ENCODE results near the gene FARSA. TPM values are rescaled to one million over a fixed set of nuclear protein-coding genes. Genes with fewer than 3 reads are reported as not detected.

Gene FARSA
- polyA plus RNA-seq, 3 donors, result 29.0 to 49.2 (median 47.9) TPM

GRCh38 chr19:12913851-12914690 lies 19.4 kb downstream of the FARSA start:
- TF ChIP-seq CTCF (IDR thresholded peaks at IDR 0.05), result no peak
- Histone ChIP-seq H3K27ac (ENCODE audit: low read depth in 1 of 2, low read length in 2 of 2) (peak overlapping the region; percentile 45 to 83), H3K9me3 (replicated peaks in 1 of 2; ENCODE audit: control insufficient read depth in 1 of 2, insufficient read depth in 1 of 2, low read length in 2 of 2) (no peaks in the 10 kb centered on the region), H3K9ac (ENCODE audit: insufficient read depth, low read length, poor library complexity, severe bottlenecking) (peak overlapping the region; percentile 32), H3K4me3 (replicated peaks in 1 of 3; ENCODE audit: low read depth in 2 of 3, low read length in 3 of 3) (peak overlapping the region in 1 of 3 experiments; percentile 58), H3K27me3 (ENCODE audit: control insufficient read depth in 2 of 2, insufficient read depth in 2 of 2, low read length in 2 of 2) (no peaks in the 10 kb centered on the region), H3K4me1 (ENCODE audit: control insufficient read depth in 1 of 2, insufficient read depth in 2 of 2, low read length in 2 of 2) (peaks cover 32 to 36% of the 10 kb centered on the region in 2 donors), H4K20me1 (ENCODE audit: insufficient read depth, low read length) (no peaks in the 10 kb centered on the region), H3K4me2 (replicated peaks; ENCODE audit: extremely low read depth, low read length, poor library complexity, severe bottlenecking) (peak overlapping the region; percentile 70), H3K79me2 (ENCODE audit: insufficient read depth, low read length) (no peaks in the 10 kb centered on the region), H2AFZ (ENCODE audit: insufficient read depth, low read depth, low read length, poor library complexity, severe bottlenecking) (peak overlapping the region; percentile 87), H3K36me3 (replicated peaks in 1 of 2; ENCODE audit: control insufficient read depth in 1 of 2, insufficient read depth in 2 of 2, low read length in 2 of 2) (no peaks in the 10 kb centered on the region)
- intact Hi-C loops (cut with micrococcal nuclease), result no loop called here
- peaks cover 0 to 2% (median 0%) of the 10 kb centered on the region in 7 donors for H3K9me3 Mint-ChIP-seq
- H3K27me3 Mint-ChIP-seq (ENCODE audit: low read depth in 3 of 3), result peaks cover 0 to 3% (median 3%) of the 10 kb centered on the region in 3 donors
- H3K4me1 Mint-ChIP-seq, result peaks cover 35% of the 10 kb centered on the region
- H3K27ac Mint-ChIP-seq, result peak overlapping the region; percentile 88 to 96 (median 94)
- WGBS (ENCODE audit: insufficient coverage), result 10% methylated on average over 2 of the region's 12 CpGs
- DNase-seq, result peak; percentile 50 to 59 (median 53)
- peak overlapping the region; percentile 74 to 83 for H3K4me3 Mint-ChIP-seq
- peaks cover 2 to 3% of the 10 kb centered on the region in 2 donors for H3K36me3 Mint-ChIP-seq

DNA sequence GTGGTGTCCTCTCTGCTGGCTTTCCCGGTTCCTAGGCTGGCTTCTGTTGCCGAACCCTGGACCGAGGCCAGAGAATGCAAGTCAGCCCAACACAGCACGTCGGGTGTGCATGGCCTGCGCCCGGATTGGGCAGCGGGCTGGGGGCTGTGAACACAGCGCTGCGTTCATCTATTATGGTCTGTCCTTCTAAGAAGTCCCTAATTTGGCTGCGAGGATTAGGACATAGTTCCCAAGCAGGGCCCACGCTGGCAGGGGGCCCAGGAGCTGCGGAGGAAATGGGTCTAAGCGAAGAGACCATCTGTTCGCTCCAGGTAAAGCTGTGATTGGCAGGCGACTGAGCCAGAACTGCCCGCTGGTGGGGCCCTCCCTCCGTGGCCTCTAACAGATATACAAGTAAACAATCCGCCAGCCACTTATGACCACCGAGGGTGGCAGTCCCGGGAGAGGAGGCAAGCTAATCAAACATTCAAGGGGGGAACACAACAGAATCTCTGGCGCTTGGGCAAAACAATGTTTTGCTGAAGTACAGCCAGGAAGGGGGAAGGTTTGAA lies 20.4 kb downstream of the FARSA start:
- H3K9me3 ChIP-seq (replicated peaks in 1 of 2; ENCODE audit: control insufficient read depth in 1 of 2, insufficient read depth in 1 of 2, low read length in 2 of 2), result no peaks in the 10 kb centered on the region
- peak overlapping the region in 1 of 3 experiments; percentile 58 for H3K4me3 ChIP-seq (replicated peaks in 1 of 3; ENCODE audit: low read depth in 2 of 3, low read length in 3 of 3)
- peak overlapping the region; percentile 16 for H3K9ac ChIP-seq (ENCODE audit: insufficient read depth, low read length, poor library complexity, severe bottlenecking)
- Mint-ChIP-seq H3K36me3 (peaks cover 2 to 3% of the 10 kb centered on the region in 2 donors), H3K4me3 (peak overlapping the region; percentile 74 to 83), H3K4me1 (peaks cover 28% of the 10 kb centered on the region), H3K9me3 (no peaks in the 10 kb centered on the region), H3K27me3 (ENCODE audit: low read depth in 3 of 3) (peaks cover 0 to 3% (median 3%) of the 10 kb centered on the region in 3 donors), H3K27ac (peak overlapping the region in 6 of 7 donors; percentile 83 to 96 (median 91))
- TF ChIP-seq CTCF (IDR thresholded peaks at IDR 0.05), result no peak
- peak overlapping the region; percentile 70 for H3K4me2 ChIP-seq (replicated peaks; ENCODE audit: extremely low read depth, low read length, poor library complexity, severe bottlenecking)
- no peaks in the 10 kb centered on the region for H4K20me1 ChIP-seq (ENCODE audit: insufficient read depth, low read length)
- WGBS (ENCODE audit: insufficient coverage), result 9% methylated on average over 19 of the region's 22 CpGs
- peaks cover 27% of the 10 kb centered on the region in 2 donors for H3K4me1 ChIP-seq (ENCODE audit: control insufficient read depth in 1 of 2, insufficient read depth in 2 of 2, low read length in 2 of 2)
- no peaks in the 10 kb centered on the region for H3K36me3 ChIP-seq (replicated peaks in 1 of 2; ENCODE audit: control insufficient read depth in 1 of 2, insufficient read depth in 2 of 2, low read length in 2 of 2)
- intact Hi-C loops (cut with micrococcal nuclease), result no loop called here
- no peaks in the 10 kb centered on the region for H3K27me3 ChIP-seq (ENCODE audit: control insufficient read depth in 2 of 2, insufficient read depth in 2 of 2, low read length in 2 of 2)
- H2AFZ ChIP-seq (ENCODE audit: insufficient read depth, low read depth, low read length, poor library complexity, severe bottlenecking), result peak overlapping the region; percentile 87
- no peak for DNase-seq
- H3K79me2 ChIP-seq (ENCODE audit: insufficient read depth, low read length), result no peaks in the 10 kb centered on the region
- peak overlapping the region; percentile 3 to 83 for H3K27ac ChIP-seq (ENCODE audit: low read depth in 1 of 2, low read length in 2 of 2)
